Epithelial cell of esophagus (primary cell): ENCODE data around the gene PLD5.
A peak's percentile ranks its signal among the peaks of the same experiment; 100 is the strongest.

Experiments
- DNase-seq: peaks from one replicate; pipeline ENCODE4 v3.0.0; 2010; ENCODE audit warnings: low read depth
- H3K4me3 ChIP-seq: 2 replicates; pipeline ENCODE4 v1.5.1; 2011; ENCODE audit warnings: mild to moderate bottlenecking, low read length, control low read depth
- TF ChIP-seq, protein P1 (sequence below): IDR thresholded peaks from 2 replicates; pipeline ENCODE4 v1.5.1; 2011; ENCODE audit warnings: low read depth, mild to moderate bottlenecking, low read length, control low read depth, inconsistent platforms; ENCODE audit not compliant: insufficient read depth; ENCODE audit errors: missing control alignments

Gene PLD5

DNA sequence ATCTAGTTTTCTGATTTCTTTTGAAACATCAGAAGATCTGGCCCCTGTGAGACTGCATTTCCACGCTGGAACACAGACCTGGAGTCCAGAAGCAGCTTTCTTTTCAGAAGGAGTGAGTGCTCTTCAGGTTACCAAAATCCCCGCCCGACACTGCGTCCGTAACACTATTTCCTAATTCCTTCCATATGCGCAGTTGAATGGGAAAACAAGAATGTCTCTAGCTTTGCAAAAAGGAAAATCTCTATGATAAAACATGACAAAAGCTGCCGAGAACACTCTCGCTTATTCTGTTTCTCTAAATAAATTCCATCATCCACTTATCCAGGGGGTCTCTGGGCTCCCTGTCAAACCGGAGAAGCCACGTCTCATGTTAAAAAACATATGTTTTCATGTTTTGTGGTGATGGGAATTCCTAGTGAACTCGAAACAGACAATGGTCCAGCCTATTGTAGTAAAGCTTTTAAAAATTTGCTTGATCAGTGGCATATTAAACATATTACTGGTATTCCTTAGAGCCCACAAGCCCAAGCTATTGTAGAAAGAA lies 67.7 kb downstream of the PLD5 start:
- TF ChIP-seq, protein P1, sequence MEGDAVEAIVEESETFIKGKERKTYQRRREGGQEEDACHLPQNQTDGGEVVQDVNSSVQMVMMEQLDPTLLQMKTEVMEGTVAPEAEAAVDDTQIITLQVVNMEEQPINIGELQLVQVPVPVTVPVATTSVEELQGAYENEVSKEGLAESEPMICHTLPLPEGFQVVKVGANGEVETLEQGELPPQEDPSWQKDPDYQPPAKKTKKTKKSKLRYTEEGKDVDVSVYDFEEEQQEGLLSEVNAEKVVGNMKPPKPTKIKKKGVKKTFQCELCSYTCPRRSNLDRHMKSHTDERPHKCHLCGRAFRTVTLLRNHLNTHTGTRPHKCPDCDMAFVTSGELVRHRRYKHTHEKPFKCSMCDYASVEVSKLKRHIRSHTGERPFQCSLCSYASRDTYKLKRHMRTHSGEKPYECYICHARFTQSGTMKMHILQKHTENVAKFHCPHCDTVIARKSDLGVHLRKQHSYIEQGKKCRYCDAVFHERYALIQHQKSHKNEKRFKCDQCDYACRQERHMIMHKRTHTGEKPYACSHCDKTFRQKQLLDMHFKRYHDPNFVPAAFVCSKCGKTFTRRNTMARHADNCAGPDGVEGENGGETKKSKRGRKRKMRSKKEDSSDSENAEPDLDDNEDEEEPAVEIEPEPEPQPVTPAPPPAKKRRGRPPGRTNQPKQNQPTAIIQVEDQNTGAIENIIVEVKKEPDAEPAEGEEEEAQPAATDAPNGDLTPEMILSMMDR = no peak
- no peak overlapping the region for H3K4me3 ChIP-seq
- DNase-seq = no peak

DNA sequence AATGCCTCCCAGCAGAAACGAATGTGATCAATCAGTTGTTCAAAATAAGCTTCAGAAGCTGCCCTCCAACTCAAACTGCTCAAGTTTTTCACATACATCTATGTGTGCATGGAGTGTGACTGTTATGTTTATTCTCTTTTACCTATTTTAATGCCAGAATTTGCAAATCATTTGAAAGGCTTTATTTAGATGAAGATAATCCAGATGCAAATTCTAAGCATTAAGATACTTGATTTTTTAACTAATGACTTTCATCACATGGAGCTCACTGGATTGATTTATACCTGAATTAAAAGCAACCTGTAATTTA lies 69.5 kb downstream of the PLD5 start:
- TF ChIP-seq, protein P1 = no peak
- H3K4me3 ChIP-seq = no peak overlapping the region

GRCh38 chr1:242454262-242455051 lies 70.0 kb downstream of the PLD5 start:
- peak; percentile 56 for DNase-seq
- no peak overlapping the region for H3K4me3 ChIP-seq
- TF ChIP-seq, protein P1 = peak; percentile 80

More for the DNA sequence above, 69.5 kb downstream of the PLD5 start:
- DNase-seq = no peak

DNA sequence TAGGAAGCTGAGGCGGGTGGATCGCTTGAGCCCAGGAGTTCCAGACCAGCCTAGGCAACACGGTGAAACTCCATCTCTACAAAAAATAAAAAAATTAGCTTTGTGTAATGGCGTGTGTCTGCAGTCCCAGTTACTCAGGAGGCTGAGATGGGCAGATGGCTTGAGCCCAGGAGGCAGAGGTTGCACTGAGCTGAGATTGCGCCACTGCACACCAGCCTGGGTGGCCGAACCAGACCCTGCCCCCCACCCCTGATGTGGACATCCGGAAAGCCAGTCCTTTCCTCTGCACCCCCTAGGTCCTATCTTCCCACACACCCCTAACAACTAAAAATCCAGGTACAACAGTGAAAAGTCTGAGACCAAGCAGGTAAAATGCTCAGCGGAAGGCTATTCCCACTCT lies 71.9 kb downstream of the PLD5 start:
- H3K4me3 ChIP-seq = no peak overlapping the region
- TF ChIP-seq, protein P1 = no peak
- DNase-seq = no peak

- no peak for DNase-seq
- TF ChIP-seq, protein P1 = no peak
- H3K4me3 ChIP-seq = no peak overlapping the region
These were observed 74.8 kb downstream of the PLD5 start for GRCh38 chr1:242449661-242450060.

DNA sequence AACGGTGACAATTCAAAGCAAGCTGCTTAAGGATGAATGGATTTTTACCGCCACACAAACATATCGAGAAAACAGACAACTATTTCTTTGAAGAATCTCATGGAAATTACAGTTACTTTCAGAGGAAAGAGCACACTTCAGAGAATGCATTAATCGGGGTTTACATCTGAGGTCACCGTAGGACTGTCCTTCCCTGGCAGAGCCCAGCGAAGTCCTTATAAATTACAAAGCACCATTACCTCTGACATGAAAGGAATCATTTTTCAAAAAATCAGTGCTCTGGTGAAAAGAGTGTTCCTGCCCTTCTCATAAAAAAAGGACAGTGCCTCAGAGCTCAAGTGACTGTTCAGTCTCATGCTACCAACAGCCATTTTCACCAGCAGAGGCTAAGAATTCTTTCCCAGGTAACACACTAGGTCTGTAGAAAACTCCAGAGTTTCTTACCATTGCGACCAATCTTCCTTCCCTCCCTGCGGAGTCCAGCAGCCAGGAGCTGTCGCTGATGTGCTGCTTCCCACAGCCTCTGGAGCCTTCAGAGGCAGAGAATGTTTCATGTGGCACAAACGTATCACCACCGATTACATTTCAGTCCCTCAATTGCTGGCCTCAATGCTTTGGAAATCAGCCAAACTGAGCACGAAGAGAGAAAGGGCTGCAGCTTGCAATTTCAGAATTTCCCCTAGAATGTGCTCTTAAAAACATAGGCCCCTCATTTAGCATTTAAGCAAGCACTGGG lies 75.4 kb downstream of the PLD5 start:
- TF ChIP-seq, protein P1 = no peak
- no peak overlapping the region for H3K4me3 ChIP-seq
- no peak for DNase-seq
